DND-41 (cell line): Measurements from ENCODE around the gene NKAPL.

Source experiments
- ATAC-seq: fragments of 200-7000 bp; cut with Tn5 transposase; 3 replicates; pipeline ENCODE4 v1.9.1; 2021; ENCODE audit warnings: low read depth; ENCODE audit not compliant: insufficient read depth
- DNase-seq: peaks from one replicate; pipeline ENCODE4 v3.0.0-alpha.2; 2020
- H2AFZ ChIP-seq: 2 replicates; pipeline ENCODE4 v1.6.0; 2012; ENCODE audit warnings: low read depth, low read length
- H3K27ac ChIP-seq: 2 replicates; pipeline ENCODE4 v1.5.1; 2012; ENCODE audit warnings: low read length, inconsistent platforms
- H3K27me3 ChIP-seq: fragments of 200-600 bp; sonication (generic); 2 replicates; pipeline ENCODE4 v1.6.0; 2012; ENCODE audit warnings: low read length, mild to moderate bottlenecking, inconsistent platforms; ENCODE audit not compliant: insufficient read depth, poor library complexity
- H3K36me3 ChIP-seq: 2 replicates; pipeline ENCODE4 v1.5.1; 2012; ENCODE audit warnings: low read length, inconsistent platforms; ENCODE audit not compliant: insufficient read depth
- H3K4me1 ChIP-seq: 2 replicates; pipeline ENCODE4 v1.5.1; 2012; ENCODE audit warnings: mild to moderate bottlenecking, low read length; ENCODE audit not compliant: insufficient read depth
- H3K4me2 ChIP-seq: 2 replicates; pipeline ENCODE4 v1.6.0; 2012; ENCODE audit warnings: mild to moderate bottlenecking, moderate library complexity, low read length, inconsistent platforms; ENCODE audit not compliant: insufficient read depth
- H3K4me3 ChIP-seq, 2 experiments: fragments of 200-600 bp in 1 of 2; shearing (Covaris generic) in 1 of 2; 2 replicates each; pipeline ENCODE4 v1.5.1; 2012 to 2016; ENCODE audit warnings: inconsistent platforms in 2 of 2, low read length in 2 of 2, mild to moderate bottlenecking in 2 of 2, low read depth in 1 of 2, moderate library complexity in 1 of 2
- H3K79me2 ChIP-seq: 2 replicates; pipeline ENCODE4 v1.6.0; 2012; ENCODE audit warnings: low read length, inconsistent platforms; ENCODE audit not compliant: insufficient read depth
- H3K9ac ChIP-seq: 2 replicates; pipeline ENCODE4 v1.6.0; 2012; ENCODE audit warnings: low read depth, mild to moderate bottlenecking, inconsistent platforms, low read length, moderate library complexity
- H3K9me3 ChIP-seq: 2 replicates; pipeline ENCODE4 v1.5.1; 2012; ENCODE audit warnings: low read length, moderate library complexity, mild to moderate bottlenecking, inconsistent platforms; ENCODE audit not compliant: insufficient read depth, severe bottlenecking
- H4K20me1 ChIP-seq: 2 replicates; pipeline ENCODE4 v1.6.0; 2012; ENCODE audit warnings: low read length; ENCODE audit not compliant: insufficient read depth
- CTCF ChIP-seq: IDR thresholded peaks from 2 replicates; pipeline ENCODE4 v1.5.1; 2012; ENCODE audit warnings: borderline replicate concordance, low read length, moderate library complexity, mild to moderate bottlenecking; ENCODE audit not compliant: poor library complexity, severe bottlenecking; ENCODE audit errors: extremely low read depth
- EZH2 ChIP-seq: IDR thresholded peaks from 3 replicates; pipeline ENCODE4 v1.6.1; 2012; ENCODE audit warnings: borderline replicate concordance, low read depth, mild to moderate bottlenecking, moderate library complexity, low read length, inconsistent platforms; ENCODE audit not compliant: severe bottlenecking

NKAPL gene

GRCh38 chr6:28232785-28233184 is 26.3 kb upstream of the NKAPL start:
- Histone ChIP-seq H3K4me3 (no peak overlapping the region), H3K4me1 (no peaks in the 10 kb centered on the region), H3K79me2 (no peaks in the 10 kb centered on the region), H3K27ac (no peak overlapping the region), H3K27me3 (peaks cover 4% of the 10 kb centered on the region), H3K36me3 (no peaks in the 10 kb centered on the region), H2AFZ (no peak overlapping the region), H3K4me2 (no peak overlapping the region), H3K9me3 (no peaks in the 10 kb centered on the region), H3K9ac (no peak overlapping the region), H4K20me1 (no peaks in the 10 kb centered on the region)
- ATAC-seq: no peak
- TF ChIP-seq CTCF (no peak), EZH2 (no peak)
- no peak for DNase-seq

- no peak overlapping the region for H3K9ac ChIP-seq
- H2AFZ ChIP-seq: no peak overlapping the region
- no peaks in the 10 kb centered on the region for H3K27me3 ChIP-seq
- no peak overlapping the region for H3K4me3 ChIP-seq
- no peak for ATAC-seq
- H4K20me1 ChIP-seq: no peaks in the 10 kb centered on the region
- H3K27ac ChIP-seq: no peak overlapping the region
- no peaks in the 10 kb centered on the region for H3K4me1 ChIP-seq
- no peak overlapping the region for H3K4me2 ChIP-seq
- DNase-seq: no peak
- no peaks in the 10 kb centered on the region for H3K9me3 ChIP-seq
- H3K79me2 ChIP-seq: no peaks in the 10 kb centered on the region
- TF ChIP-seq EZH2 (no peak), CTCF (no peak)
- H3K36me3 ChIP-seq: no peaks in the 10 kb centered on the region
Measured at GRCh38 chr6:28235912-28236452, 23.1 kb upstream of the NKAPL start.

GRCh38 chr6:28239636-28240035 is 19.5 kb upstream of the NKAPL start:
- no peak for DNase-seq
- no peak for TF ChIP-seq EZH2
- Histone ChIP-seq H3K4me1 (no peaks in the 10 kb centered on the region), H3K4me3 (no peak overlapping the region), H3K9me3 (no peaks in the 10 kb centered on the region), H3K79me2 (no peaks in the 10 kb centered on the region), H3K36me3 (peaks cover 4% of the 10 kb centered on the region; the same call in 1 of the 2 replicates), H4K20me1 (no peaks in the 10 kb centered on the region), H3K4me2 (no peak overlapping the region), H3K27ac (no peak overlapping the region), H3K9ac (no peak overlapping the region), H3K27me3 (no peaks in the 10 kb centered on the region), H2AFZ (no peak overlapping the region)
- no peak for ATAC-seq

- Histone ChIP-seq H3K36me3 (peaks cover 13% of the 10 kb centered on the region; the same call in 1 of the 2 replicates), H3K4me2 (no peak overlapping the region), H4K20me1 (no peaks in the 10 kb centered on the region), H3K9ac (no peak overlapping the region), H2AFZ (no peak overlapping the region), H3K4me3 (no peak overlapping the region), H3K4me1 (no peaks in the 10 kb centered on the region), H3K27me3 (no peaks in the 10 kb centered on the region), H3K9me3 (no peaks in the 10 kb centered on the region), H3K27ac (no peak overlapping the region), H3K79me2 (no peaks in the 10 kb centered on the region)
- DNase-seq: no peak
- ATAC-seq: no peak
- no peak for TF ChIP-seq EZH2
- TF ChIP-seq CTCF: no peak
Measured at GRCh38 chr6:28240471-28240870, 18.6 kb upstream of the NKAPL start.
